ENCODE results near the gene BPIFB6.

GRCh38 chr20:33023439-33024242 lies 7.8 kb upstream of the BPIFB6 start:
- TF ChIP-seq CBFB (CRISPR knock-in tag; IDR thresholded peaks at IDR 0.05; ENCODE audit: low read depth) (no peak), MAX (CRISPR knock-in tag; IDR thresholded peaks at IDR 0.05) (no peak), NR2C2 (CRISPR knock-in tag; IDR thresholded peaks at IDR 0.05) (no peak), CDX4 (CRISPR knock-in tag; IDR thresholded peaks at IDR 0.05; ENCODE audit: borderline replicate concordance) (no peak), ZNF121 (CRISPR knock-in tag; IDR thresholded peaks at IDR 0.05) (no peak), KAT7 (CRISPR knock-in tag; IDR thresholded peaks at IDR 0.05; ENCODE audit: borderline replicate concordance) (no peak), USF2 (CRISPR knock-in tag; IDR thresholded peaks at IDR 0.05) (no peak)
- TF ChIP-seq, protein P1, sequence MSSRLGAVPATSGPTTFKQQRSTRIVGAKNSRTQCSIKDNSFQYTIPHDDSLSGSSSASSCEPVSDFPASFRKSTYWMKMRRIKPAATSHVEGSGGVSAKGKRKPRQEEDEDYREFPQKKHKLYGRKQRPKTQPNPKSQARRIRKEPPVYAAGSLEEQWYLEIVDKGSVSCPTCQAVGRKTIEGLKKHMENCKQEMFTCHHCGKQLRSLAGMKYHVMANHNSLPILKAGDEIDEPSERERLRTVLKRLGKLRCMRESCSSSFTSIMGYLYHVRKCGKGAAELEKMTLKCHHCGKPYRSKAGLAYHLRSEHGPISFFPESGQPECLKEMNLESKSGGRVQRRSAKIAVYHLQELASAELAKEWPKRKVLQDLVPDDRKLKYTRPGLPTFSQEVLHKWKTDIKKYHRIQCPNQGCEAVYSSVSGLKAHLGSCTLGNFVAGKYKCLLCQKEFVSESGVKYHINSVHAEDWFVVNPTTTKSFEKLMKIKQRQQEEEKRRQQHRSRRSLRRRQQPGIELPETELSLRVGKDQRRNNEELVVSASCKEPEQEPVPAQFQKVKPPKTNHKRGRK (CRISPR knock-in tag; IDR thresholded peaks at IDR 0.05; ENCODE audit: borderline replicate concordance), result no peak
- TF ChIP-seq, protein P2, sequence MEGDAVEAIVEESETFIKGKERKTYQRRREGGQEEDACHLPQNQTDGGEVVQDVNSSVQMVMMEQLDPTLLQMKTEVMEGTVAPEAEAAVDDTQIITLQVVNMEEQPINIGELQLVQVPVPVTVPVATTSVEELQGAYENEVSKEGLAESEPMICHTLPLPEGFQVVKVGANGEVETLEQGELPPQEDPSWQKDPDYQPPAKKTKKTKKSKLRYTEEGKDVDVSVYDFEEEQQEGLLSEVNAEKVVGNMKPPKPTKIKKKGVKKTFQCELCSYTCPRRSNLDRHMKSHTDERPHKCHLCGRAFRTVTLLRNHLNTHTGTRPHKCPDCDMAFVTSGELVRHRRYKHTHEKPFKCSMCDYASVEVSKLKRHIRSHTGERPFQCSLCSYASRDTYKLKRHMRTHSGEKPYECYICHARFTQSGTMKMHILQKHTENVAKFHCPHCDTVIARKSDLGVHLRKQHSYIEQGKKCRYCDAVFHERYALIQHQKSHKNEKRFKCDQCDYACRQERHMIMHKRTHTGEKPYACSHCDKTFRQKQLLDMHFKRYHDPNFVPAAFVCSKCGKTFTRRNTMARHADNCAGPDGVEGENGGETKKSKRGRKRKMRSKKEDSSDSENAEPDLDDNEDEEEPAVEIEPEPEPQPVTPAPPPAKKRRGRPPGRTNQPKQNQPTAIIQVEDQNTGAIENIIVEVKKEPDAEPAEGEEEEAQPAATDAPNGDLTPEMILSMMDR (IDR thresholded peaks at IDR 0.05), result no peak
- TF ChIP-seq, protein P3, sequence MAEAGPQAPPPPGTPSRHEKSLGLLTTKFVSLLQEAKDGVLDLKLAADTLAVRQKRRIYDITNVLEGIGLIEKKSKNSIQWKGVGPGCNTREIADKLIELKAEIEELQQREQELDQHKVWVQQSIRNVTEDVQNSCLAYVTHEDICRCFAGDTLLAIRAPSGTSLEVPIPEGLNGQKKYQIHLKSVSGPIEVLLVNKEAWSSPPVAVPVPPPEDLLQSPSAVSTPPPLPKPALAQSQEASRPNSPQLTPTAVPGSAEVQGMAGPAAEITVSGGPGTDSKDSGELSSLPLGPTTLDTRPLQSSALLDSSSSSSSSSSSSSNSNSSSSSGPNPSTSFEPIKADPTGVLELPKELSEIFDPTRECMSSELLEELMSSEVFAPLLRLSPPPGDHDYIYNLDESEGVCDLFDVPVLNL (CRISPR knock-in tag; IDR thresholded peaks at IDR 0.05; ENCODE audit: borderline replicate concordance, low read depth), result no peak
- TF ChIP-seq, protein P4, sequence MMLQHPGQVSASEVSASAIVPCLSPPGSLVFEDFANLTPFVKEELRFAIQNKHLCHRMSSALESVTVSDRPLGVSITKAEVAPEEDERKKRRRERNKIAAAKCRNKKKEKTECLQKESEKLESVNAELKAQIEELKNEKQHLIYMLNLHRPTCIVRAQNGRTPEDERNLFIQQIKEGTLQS (CRISPR knock-in tag; conservative IDR thresholded peaks at IDR 0.05), result no peak
